H9 (cell line): ENCODE results near the gene PGM2L1. TPM values are rescaled to one million over a fixed set of nuclear protein-coding genes. Genes with fewer than 3 reads are reported as not detected.

Experiments used
- DNase-seq: peaks from one replicate; pipeline ENCODE4 v3.0.0-alpha.2; 2017
- H2AFZ ChIP-seq: one replicate; pipeline ENCODE4 v1.6.1; 2013; ENCODE audit warnings: mild to moderate bottlenecking, low read length, control low read depth, moderate library complexity
- H2AK5ac ChIP-seq: 2 replicates; pipeline ENCODE4 v1.6.1; 2013; ENCODE audit warnings: low read length, control low read depth, mixed read lengths; ENCODE audit not compliant: insufficient read length
- H2BK120ac ChIP-seq: one replicate; pipeline ENCODE4 v1.6.1; 2013; ENCODE audit warnings: low read depth, mild to moderate bottlenecking, low read length, control low read depth, inconsistent platforms; ENCODE audit not compliant: poor library complexity, severe bottlenecking
- H2BK12ac ChIP-seq: 2 replicates; pipeline ENCODE4 v1.6.1; 2013; ENCODE audit warnings: low read length, control low read depth, mixed read lengths, low read depth; ENCODE audit not compliant: insufficient read length
- H2BK15ac ChIP-seq: 2 replicates; pipeline ENCODE4 v1.6.1; 2013; ENCODE audit warnings: low read depth, low read length, control low read depth
- H2BK20ac ChIP-seq: one replicate; pipeline ENCODE4 v1.6.1; 2013; ENCODE audit warnings: low read depth, mild to moderate bottlenecking, low read length, control low read depth, inconsistent platforms; ENCODE audit not compliant: poor library complexity, severe bottlenecking
- H2BK5ac ChIP-seq: 2 replicates; pipeline ENCODE4 v1.6.1; 2013; ENCODE audit warnings: low read length, control low read depth, mixed read lengths; ENCODE audit not compliant: insufficient read length
- H3K14ac ChIP-seq: 2 replicates; pipeline ENCODE4 v1.6.1; 2013; ENCODE audit warnings: low read length, control low read depth; ENCODE audit not compliant: insufficient read depth
- H3K18ac ChIP-seq: 2 replicates; pipeline ENCODE4 v1.6.1; 2013; ENCODE audit warnings: low read depth, mild to moderate bottlenecking, mixed read lengths, low read length, control low read depth; ENCODE audit not compliant: insufficient read length
- H3K23ac ChIP-seq: 2 replicates; pipeline ENCODE4 v1.6.1; 2013; ENCODE audit warnings: low read length, control low read depth, mixed read lengths, low read depth; ENCODE audit not compliant: insufficient read length
- H3K23me2 ChIP-seq: 2 replicates; pipeline ENCODE4 v1.6.1; 2013; ENCODE audit warnings: low read depth, mild to moderate bottlenecking, mixed read lengths, low read length, control low read depth; ENCODE audit not compliant: insufficient read length, poor library complexity, severe bottlenecking
- H3K27ac ChIP-seq: 2 replicates; pipeline ENCODE4 v1.5.1; 2013; ENCODE audit warnings: low read length, control low read depth, mixed read lengths, low read depth; ENCODE audit not compliant: insufficient read length
- H3K27me3 ChIP-seq: 2 replicates; pipeline ENCODE4 v1.6.1; 2013; ENCODE audit warnings: low read length, control low read depth, inconsistent platforms; ENCODE audit not compliant: insufficient read depth
- H3K4ac ChIP-seq: 2 replicates; pipeline ENCODE4 v1.6.1; 2013; ENCODE audit warnings: low read depth, mild to moderate bottlenecking, control low read depth, inconsistent platforms, low read length, moderate library complexity
- H3K4me1 ChIP-seq: 2 replicates; pipeline ENCODE4 v1.6.1; 2013; ENCODE audit warnings: low read length, control low read depth, inconsistent platforms; ENCODE audit not compliant: insufficient read depth
- H3K4me2 ChIP-seq: 2 replicates; pipeline ENCODE4 v1.6.1; 2013; ENCODE audit warnings: low read length, control low read depth, mixed read lengths; ENCODE audit not compliant: insufficient read length, insufficient read depth
- H3K56ac ChIP-seq: 2 replicates; pipeline ENCODE4 v1.6.1; 2013; ENCODE audit warnings: low read depth, mild to moderate bottlenecking, mixed read lengths, low read length, control low read depth; ENCODE audit not compliant: insufficient read length
- H3K79me1 ChIP-seq: 2 replicates; pipeline ENCODE4 v1.6.1; 2013; ENCODE audit warnings: low read depth, mild to moderate bottlenecking, moderate library complexity, low read length, control low read depth, inconsistent platforms; ENCODE audit not compliant: insufficient read depth, poor library complexity, severe bottlenecking
- H3K79me2 ChIP-seq: 2 replicates; pipeline ENCODE4 v1.6.1; 2013; ENCODE audit warnings: low read length, control low read depth, inconsistent platforms; ENCODE audit not compliant: insufficient read depth
- H3K9ac ChIP-seq: 2 replicates; pipeline ENCODE4 v1.6.1; 2013; ENCODE audit warnings: low read length, control low read depth, mixed read lengths; ENCODE audit not compliant: insufficient read length; ENCODE audit errors: extremely low read depth
- H3K9me3 ChIP-seq: one replicate; pipeline ENCODE4 v1.6.1; 2013; ENCODE audit warnings: low read depth, low read length, inconsistent platforms; ENCODE audit not compliant: control insufficient read depth
- H3T11ph ChIP-seq: one replicate; pipeline ENCODE4 v1.6.1; 2013; ENCODE audit warnings: mild to moderate bottlenecking, low read length, control low read depth, inconsistent platforms
- H4K20me1 ChIP-seq: one replicate; pipeline ENCODE4 v1.6.1; 2013; ENCODE audit not compliant: control insufficient read depth, insufficient read length, insufficient read depth
- H4K5ac ChIP-seq: 2 replicates; pipeline ENCODE4 v1.6.1; 2013; ENCODE audit warnings: low read depth, mild to moderate bottlenecking, mixed read lengths, low read length, control low read depth; ENCODE audit not compliant: insufficient read length
- H4K8ac ChIP-seq: replicated peaks from 2 replicates; pipeline ENCODE4 v1.6.1; 2013; ENCODE audit warnings: low read length, control low read depth, mixed read lengths, low read depth; ENCODE audit not compliant: insufficient read length
- H4K91ac ChIP-seq: 2 replicates; pipeline ENCODE4 v1.6.1; 2013; ENCODE audit warnings: low read depth, mild to moderate bottlenecking, moderate library complexity, mixed read lengths, low read length, control low read depth; ENCODE audit not compliant: insufficient read length
- H3K27ac Mint-ChIP-seq, 3 experiments: 2 replicates in 2 of 3; 3 replicates in 1 of 3; pipeline ENCODE4 v1.8.0; 2020 to 2021; ENCODE audit warnings: mixed read lengths in 3 of 3, mild to moderate bottlenecking in 1 of 3, moderate library complexity in 1 of 3
- H3K27me3 Mint-ChIP-seq: 2 replicates; pipeline ENCODE4 v1.8.0; 2021; ENCODE audit warnings: low read depth, mild to moderate bottlenecking, moderate library complexity, mixed read lengths
- H3K36me3 Mint-ChIP-seq, 3 experiments: 2 replicates in 2 of 3; 3 replicates in 1 of 3; pipeline ENCODE4 v1.8.0; 2020 to 2021; ENCODE audit warnings: low read depth in 3 of 3, mixed read lengths in 3 of 3; ENCODE audit not compliant: insufficient read depth in 1 of 3
- H3K4me1 Mint-ChIP-seq, 2 experiments: 2 replicates each; pipeline ENCODE4 v1.8.0; 2020; ENCODE audit warnings: mixed read lengths in 2 of 2
- H3K4me3 Mint-ChIP-seq, 2 experiments: 2 replicates in 1 of 2; 3 replicates in 1 of 2; pipeline ENCODE4 v1.8.0; 2020 to 2021; ENCODE audit warnings: mild to moderate bottlenecking in 2 of 2, mixed read lengths in 2 of 2, moderate library complexity in 1 of 2
- H3K9me3 Mint-ChIP-seq, 2 experiments: 2 replicates in 1 of 2; 3 replicates in 1 of 2; pipeline ENCODE4 v1.8.0; 2020; ENCODE audit warnings: mild to moderate bottlenecking in 2 of 2, mixed read lengths in 2 of 2, moderate library complexity in 1 of 2
- CTCF ChIP-seq: fragments of 200-600 bp; sonication (generic); conservative IDR thresholded peaks from 3 replicates; pipeline ENCODE4 v1.8.0; 2021; ENCODE audit warnings: antibody characterized with exemption, mild to moderate bottlenecking
- WGBS: extraction: QIAGEN DNeasy Blood & Tissue Kit; methylation state at CpG from one replicate; pipeline ENCODE4 v1.1.7; 2013; ENCODE audit warnings: missing lambda C conversion rate, low lambda C conversion rate, mixed read lengths; ENCODE audit not compliant: insufficient read length; ENCODE audit errors: extremely low coverage; 5-methylcytosine and 5-hydroxymethylcytosine counted together
- total RNA-seq: library from RNA; stranded (reverse); gene quantifications from 2 replicates; pipeline ENCODE4 v1.2.1, GENCODE V29; 2021

The PGM2L1 gene
- total RNA-seq, 1 experiment from 2014 or later, result 16.9 TPM

GRCh38 chr11:74370123-74370522, 28.1 kb downstream of the PGM2L1 start:
- no peak for DNase-seq
- Mint-ChIP-seq H3K27me3 (no peaks in the 10 kb centered on the region), H3K9me3 (no peaks in the 10 kb centered on the region), H3K4me3 (no peak overlapping the region), H3K4me1 (no peaks in the 10 kb centered on the region), H3K27ac (no peak overlapping the region), H3K36me3 (peaks cover 2 to 9% (median 9%) of the 10 kb centered on the region in 3 experiments; a peak in 4 of 7 replicates)
- H4K91ac ChIP-seq, result no peak overlapping the region
- no peaks in the 10 kb centered on the region for H3K27me3 ChIP-seq
- H3K9ac ChIP-seq, result no peak overlapping the region
- H3K56ac ChIP-seq, result no peak overlapping the region
- no peak overlapping the region for H2BK20ac ChIP-seq
- 0 out of 2 replicates have a peak, but pooled peaks cover 2% of the 10 kb centered on the region for H3K4me1 ChIP-seq
- no peak overlapping the region for H2BK12ac ChIP-seq
- no peak overlapping the region for H3K14ac ChIP-seq
- no peak overlapping the region for H2AK5ac ChIP-seq
- TF ChIP-seq CTCF, result no peak
- H2AFZ ChIP-seq, result no peak overlapping the region
- H2BK15ac ChIP-seq, result no peak overlapping the region
- no peak overlapping the region for H3K4me2 ChIP-seq
- no CpG with 5 or more reads among the region's 2 CpGs for WGBS
- no peak overlapping the region for H2BK5ac ChIP-seq
- no peak overlapping the region for H3T11ph ChIP-seq
- H3K23ac ChIP-seq, result no peak overlapping the region
- no peak overlapping the region for H4K5ac ChIP-seq
- no peak overlapping the region for H3K27ac ChIP-seq
- H2BK120ac ChIP-seq, result no peak overlapping the region
- H3K9me3 ChIP-seq, result no peaks in the 10 kb centered on the region
- H3K23me2 ChIP-seq, result no peaks in the 10 kb centered on the region
- H3K18ac ChIP-seq, result no peak overlapping the region
- no peaks in the 10 kb centered on the region for H3K79me1 ChIP-seq
- no peaks in the 10 kb centered on the region for H4K20me1 ChIP-seq
- H3K79me2 ChIP-seq, result no peaks in the 10 kb centered on the region
- H4K8ac ChIP-seq, result no peak overlapping the region
- H3K4ac ChIP-seq, result no peak overlapping the region
